Kidney capillary endothelial cell (primary cell): ENCODE measurements around the gene C1S.
"Not testable (repeated sequence)": the region's sequence is repeated elsewhere in the genome, so short reads cannot be mapped to it uniquely, and the experiment has no call there.

Experiments used
- DNase-seq: peaks from one replicate; pipeline ENCODE4 v3.0.0-alpha.2; 2018; ENCODE audit warnings: low spot score

Gene C1S

DNA sequence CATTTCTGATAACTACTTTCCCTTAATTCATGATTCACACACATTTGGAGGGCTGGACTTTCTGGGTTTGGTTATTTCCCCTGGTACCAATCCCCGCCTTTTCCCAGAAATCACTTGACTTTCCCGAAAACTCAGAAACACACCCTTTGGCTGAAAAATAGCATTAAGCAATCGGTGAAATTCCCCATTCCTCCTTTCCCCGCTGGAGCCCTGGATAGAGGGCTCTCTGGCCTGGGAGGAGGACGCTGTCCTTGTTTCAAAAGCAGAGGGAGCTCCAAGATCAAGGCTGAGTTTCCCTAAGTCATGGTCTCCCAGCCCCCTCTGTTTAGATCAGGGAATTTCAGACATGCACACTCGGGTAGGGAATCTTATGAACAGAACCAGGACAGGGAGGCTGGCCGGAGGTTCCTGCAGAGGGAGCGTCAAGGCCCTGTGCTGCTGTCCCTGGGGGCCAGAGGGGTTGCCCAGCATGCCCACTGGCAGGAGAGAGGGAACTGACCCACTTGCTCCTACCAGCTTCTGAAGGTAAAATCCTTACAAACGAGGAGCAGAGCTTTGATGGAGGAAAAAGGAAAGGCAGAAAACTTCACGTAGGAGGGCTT is at the start of gene C1S:
Gene C1S (plus strand): TSS at position 366 of the 602 bp plus-strand sequence. CDS start 1,195 bp downstream, outside the sequence.
- no peak for DNase-seq

DNA sequence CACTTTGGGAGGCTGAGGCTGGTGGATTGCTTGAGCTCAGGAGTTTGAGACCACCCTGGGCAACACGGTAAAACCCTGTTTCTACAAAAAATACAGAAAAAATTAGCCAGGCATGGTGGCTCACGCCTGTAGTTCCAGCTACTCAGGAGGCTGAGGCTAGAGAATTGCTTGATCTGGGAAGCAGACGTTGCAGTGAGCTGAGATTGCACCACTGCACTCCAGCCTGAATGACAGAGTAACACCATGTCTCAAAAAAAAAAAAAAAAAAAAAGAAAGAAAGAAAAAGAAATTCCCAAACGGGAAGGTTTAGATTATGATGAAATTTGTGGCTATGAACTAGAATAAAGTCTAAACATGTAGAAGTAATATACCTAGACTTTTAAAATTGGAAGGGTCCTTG is 49.1 kb upstream of the C1S start:
- not testable (repeated sequence) for DNase-seq

DNA sequence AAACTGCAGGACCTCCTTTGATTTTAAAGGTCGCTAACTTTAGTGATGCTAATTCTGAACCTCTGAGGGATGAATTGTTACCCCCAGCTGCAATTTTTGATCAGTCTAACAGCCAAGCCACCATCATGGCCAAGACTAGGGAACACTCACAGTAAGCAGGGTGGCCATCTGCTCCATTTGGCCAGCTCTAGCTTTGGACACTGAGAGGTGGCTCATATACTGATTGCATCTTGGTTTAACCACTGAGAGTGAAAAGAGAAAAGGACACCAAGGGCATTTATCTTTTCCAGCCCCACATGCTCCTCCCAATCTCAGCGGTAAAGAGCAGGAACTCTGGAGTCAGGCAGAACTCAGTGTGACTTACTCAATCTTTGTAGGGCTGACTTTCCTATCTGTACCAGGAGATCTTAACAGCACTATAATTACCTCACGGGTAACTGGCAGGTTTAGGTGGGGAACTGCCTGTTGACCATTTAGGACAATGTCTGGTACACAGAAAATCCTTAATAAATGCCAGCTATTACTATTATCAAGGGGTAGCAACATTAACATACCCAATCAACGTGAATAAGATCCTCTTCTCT is 48.4 kb upstream of the C1S start:
- DNase-seq = no peak

DNA sequence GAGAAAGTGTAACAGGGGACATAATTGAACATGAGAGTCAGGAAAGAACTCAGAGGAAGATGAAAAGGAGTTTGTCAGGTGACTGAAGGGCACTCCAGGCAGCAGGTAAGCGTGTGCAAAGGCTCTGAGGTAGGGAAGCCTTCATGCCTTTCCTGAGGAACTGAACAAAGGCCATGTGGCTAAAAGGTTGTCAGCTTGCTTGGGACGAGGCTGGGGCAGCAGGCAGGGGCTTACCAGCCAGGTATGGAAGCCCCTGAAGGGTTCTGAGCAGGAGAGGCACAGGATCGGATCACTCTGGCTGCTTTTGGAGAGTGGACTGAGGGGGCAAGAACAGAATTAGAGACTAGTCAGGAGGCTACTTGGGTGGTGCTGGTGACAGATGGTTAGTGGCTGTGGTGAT is 47.4 kb upstream of the C1S start:
- DNase-seq = no peak

DNA sequence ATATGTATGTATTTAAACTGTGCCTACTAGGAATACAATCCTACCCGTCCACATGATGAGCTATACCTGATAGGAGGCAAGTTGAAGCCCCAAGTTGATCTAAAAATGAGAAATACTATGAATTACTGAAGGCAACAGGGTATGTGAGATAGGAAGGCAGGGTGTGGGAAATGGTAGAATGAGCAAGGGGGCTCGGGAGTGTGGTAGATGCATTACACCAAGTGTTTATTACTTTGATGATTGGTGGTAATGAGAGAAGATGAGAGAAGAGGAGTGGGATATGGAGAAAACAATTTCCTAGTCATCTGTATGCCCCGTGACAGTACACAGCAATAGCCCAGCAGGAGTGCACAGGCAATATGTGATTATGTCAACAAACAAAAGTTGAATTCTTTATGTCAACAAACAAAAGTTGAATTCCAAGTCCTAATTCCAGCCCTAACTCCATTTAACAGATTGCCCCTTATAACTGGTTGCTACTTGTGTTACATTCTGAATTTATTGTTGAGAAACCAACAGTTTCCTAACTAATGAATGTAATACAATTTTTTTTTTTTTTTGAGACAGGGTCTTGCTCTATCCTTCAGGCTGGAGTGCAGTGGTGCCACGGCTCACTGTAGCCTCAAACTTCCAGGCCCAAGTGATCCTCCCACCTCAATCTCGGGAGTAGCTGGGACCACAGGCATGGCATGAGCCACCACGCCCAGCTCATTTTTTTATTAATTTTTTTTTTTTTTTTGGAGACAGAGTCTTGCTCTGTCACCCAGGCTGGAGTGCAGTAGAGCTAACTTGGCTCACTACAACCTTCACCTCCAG is 44.8 kb upstream of the C1S start:
- no peak for DNase-seq

DNA sequence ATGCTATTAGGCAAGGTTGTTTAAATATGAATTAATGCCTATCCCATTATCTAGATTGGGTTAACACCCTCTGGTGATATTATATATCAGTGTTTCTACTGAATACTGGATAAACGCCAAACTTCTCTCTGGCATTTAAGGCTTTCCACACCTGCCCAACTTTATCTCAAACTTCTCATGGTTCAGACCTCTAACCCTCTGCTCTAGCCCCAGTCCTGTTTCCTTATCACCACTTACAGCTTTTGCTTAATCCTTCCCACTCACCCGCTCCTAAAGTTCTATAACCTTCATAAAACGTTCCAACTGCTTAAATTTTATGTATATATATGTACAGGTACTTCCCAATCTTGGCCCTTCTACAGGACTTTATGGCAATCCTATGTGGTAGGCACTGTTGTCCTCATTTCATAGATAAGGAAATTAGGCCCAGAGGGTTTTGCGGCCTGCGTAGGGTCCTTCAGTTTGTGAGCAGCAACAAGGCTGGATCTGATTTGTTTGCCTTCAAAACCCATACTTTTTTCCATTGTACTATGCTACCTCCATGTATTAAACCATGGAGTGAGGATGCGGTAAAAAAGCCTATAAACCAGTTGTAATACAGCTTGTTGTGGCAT is 43.5 kb upstream of the C1S start:
- DNase-seq = no peak

DNA sequence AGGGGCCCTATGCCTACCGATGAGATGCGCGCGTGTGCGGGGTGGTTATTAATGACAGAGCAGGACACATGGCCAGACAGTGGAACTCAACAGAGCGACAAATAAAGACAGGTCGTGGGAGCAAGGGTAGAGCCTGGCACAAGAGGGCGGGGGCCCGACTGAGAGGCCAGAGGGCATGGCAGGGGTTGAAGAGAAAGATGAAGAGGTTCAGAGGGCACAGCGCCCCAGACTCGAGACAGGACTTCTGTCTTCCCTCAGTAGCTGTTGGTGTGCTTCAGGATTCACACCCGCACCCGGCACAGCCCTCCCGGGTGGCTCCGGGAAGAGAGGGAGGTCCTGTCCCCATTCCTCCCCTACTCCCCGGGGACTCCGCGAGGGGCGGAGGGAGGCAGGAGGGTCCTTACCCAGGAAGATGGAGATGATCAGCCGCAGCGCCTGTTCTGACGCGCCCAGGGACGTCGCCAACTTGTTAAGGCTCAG is 42.6 kb upstream of the C1S start:
- DNase-seq = peak; percentile 1

DNA sequence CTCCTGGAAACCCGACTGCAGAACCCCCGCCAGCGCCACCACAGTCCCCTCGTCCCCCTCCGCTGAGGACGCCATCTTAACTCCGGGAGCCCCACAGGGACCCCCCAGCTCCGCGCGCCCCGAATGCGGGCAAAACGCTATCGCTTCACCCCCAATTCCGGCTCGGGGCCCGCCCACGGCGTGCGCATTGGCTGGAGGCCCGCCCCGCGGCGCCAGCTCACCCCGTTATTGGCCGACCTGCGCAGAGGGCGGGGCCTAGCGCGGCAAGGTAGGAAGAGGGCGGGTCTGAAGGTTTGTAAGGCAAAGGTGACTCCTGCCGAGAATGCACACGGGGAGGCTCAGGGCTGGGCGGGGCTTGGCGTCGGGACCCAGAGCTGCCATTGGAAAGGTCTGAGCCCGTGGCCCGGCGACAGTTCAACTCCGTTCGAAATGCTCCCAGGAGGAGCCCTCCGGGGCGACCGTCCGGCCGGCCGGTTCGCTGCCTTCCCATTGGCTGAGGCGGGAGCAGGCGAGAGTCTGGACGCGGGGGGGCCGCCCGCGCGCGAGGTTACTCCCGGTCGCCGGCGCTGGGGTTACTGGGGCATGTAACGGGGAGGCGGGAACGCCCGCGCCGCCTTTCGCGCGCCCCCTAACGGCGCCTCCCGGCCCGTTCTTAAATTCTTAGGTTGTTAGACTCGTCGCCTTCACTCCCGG is 42.0 kb upstream of the C1S start, which contains the start of gene LPCAT3:
Gene LPCAT3 (minus strand): TSS at position 127 of the 693 bp plus-strand sequence. CDS start 52 bp downstream, at position 75.
- peak; percentile 87 for DNase-seq

DNA sequence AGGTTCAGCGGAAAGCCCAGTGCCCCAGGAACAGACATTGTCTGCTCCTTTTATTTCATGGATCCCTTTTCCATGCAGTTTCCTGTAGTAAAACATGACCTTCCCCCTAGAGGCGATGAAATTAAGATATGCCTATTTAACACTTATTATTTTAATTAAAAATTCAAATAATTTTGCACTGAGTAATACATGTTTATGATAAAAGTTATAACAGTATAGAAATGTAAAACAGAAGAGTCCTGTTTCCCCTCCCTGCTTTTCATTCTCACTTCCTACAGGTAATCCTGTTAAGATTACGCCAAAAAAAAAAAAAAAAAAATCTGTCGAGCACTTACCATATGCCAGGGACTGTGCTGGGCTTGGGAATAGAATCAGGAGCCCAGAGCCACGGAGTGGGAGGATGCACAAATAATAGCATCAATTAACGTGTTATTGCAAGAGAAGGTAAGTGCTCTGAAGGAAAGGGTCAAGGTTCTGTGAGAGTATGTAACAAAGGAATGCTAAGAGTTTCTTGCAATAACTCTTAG is 41.4 kb upstream of the C1S start:
- DNase-seq = no peak

DNA sequence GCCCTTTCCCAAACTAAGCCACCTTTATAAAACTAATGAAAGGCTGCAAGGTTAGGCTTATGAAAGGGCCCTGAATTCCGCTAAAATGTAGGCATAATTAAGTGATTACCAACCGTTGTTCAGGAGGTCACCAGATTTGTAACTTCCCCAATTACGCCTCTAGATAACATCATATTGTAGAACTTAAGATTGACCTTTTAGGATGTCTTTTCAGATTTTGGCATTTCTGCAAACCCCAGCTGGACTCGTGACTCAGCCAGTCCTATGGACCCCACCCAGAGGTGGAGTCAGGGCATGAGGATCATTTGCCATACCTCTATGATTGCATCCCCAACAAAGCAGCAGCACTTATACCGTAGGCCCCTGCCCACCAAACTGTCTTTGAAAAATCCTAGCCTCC is 38.6 kb upstream of the C1S start:
- DNase-seq = no peak

DNA sequence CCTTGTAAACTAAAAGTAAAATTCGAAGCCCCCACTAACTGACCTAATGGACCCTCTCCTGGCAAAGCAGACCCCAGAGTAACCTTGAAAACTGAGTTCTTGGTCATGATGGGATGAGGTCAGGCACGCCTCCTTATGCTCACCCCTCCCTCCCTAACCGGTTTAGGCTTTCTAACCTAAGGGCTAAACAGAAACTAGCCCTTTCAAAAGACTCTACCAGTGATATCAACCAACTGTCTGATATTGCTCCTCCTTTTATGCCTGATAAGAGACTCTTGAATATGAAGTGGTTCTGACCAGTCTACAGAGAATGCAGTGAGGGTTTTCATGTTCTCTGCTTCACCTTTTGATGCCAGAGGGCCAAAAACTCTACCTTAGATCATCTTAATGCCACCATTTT is 37.4 kb upstream of the C1S start:
- DNase-seq = no peak

DNA sequence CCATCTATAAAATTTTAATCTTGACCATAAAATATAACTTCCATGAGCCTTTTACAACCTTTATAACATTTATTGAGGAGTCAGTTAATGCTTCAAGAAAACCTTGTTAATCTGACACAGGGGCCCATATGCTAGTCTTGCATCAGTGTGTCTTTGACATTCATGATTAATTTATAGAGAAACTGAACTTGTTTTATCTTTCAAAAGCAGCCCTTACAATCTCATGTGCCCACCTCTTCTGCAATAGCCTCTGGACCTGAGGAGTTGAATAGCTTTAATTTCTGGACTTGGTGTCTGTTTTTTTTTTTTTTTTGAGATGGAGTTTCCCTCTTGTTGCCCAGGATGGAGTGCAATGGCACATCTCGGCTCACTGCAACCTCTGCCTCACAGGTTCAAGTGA is 33.7 kb upstream of the C1S start:
- DNase-seq = no peak

DNA sequence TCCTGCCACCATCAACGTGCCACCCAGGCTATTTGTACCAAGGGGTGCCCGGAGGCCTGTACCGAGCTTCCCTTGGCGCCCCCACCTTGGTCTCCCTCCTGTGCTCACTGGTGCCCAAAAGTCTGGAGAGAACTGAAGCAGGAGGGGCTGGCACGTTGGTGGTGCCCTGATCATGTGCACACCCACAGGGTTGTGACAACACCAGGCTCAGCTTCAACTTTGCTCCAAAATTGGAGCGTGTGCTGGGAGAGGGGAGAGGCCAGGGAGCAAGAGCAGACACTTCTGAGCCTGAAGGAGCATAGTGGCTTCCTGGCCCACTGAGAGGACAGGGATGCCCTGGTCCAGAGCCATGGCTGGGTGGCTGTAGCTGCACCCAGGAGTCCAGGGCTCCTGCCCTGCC is 29.2 kb upstream of the C1S start:
- no peak for DNase-seq

DNA sequence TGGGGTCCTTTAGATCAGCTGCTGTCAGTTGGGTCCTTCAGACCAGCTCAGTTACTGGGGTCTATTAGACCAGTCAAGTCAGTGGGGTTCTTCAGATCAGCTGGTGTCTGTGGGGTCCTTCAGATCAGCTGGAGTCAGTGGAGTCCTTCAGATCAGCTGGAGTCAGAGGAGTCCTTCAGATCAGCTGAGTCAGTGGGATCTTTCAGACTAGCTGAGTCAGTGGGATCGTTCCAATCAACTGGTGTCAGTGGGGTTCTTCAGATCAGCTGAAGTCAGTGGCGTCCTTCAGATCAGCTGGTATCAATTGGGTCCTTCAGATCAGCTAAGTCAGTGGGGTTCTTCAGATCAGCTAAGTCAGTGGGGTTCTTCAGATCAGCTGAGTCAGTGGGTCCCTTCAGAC is 27.5 kb upstream of the C1S start:
- no peak for DNase-seq

DNA sequence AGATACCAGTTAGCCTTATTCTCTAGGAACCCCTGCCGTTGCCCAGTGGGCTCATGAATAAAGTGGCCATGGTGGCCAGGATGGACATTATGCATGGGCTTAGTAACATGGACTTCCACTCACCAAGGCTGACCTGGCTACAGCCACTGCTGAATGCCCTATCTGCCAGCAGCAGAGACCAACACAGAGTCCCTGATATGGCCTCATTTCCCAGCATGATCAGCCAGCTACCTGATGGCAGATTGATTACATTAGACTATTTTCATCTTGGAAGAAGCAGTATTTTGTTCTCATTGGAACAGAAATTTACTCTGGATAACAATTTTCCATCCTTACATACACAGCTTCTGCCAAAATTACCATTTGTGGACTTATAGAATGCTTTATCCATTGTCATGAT is 26.1 kb upstream of the C1S start:
- no peak for DNase-seq

DNA sequence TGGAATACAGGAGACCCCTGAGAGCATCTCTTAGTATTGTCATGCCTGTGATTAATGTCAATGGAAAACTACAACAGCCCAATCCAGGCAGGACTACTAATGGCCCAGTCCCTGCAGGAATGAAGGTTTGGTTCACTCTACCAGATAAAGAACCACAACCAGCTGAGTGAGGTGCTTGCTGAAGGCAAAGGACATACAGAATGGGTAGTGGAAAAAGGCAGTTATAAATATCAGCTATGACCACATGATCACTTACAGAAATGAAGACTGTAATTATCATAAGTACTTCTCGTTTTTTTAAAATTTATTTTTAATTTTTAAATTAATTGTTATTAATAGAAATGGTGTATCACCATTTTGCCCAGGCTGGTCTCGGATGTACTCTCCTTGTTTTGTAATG is 25.1 kb upstream of the C1S start:
- no peak for DNase-seq

DNA sequence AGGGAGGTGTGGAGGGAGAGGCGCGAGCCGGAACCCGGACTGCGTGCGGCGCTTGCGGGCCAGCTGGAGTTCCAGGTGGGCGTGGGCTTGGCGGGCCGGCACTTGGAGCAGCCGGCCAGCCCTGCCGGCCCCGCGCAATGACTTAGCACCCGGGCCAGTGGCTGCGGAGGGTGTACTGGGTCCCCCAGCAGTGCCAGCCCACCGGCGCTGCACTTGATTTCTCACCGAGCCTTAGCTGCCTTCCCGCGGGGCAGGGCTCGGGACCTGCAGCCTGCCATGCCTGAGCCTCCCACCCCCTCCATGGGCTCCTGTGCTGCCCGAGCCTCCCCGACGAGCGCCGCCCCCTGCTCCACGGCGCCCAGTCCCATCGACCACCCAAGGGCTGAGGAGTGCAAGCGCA is 23.1 kb upstream of the C1S start:
- not testable (repeated sequence) for DNase-seq

DNA sequence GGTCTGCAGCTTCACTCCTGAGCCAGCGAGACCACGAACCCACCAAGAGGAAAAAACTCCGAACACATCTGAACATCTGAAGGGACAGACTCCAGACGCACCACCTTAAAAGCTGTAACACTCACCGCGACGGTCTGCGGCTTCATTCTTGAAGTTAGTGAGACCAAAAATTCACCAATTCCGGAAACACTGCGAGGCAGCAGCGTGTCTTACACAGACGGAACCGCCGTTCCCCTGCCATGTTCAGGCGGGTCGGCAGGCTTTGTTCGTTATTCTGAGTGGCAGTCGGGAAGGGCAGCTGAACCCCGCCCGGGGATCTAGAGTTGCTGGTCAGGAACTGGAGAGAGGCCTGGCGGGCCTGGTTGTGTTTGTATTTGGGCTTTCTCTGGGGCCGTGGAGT is 21.9 kb upstream of the C1S start:
- DNase-seq = no peak

DNA sequence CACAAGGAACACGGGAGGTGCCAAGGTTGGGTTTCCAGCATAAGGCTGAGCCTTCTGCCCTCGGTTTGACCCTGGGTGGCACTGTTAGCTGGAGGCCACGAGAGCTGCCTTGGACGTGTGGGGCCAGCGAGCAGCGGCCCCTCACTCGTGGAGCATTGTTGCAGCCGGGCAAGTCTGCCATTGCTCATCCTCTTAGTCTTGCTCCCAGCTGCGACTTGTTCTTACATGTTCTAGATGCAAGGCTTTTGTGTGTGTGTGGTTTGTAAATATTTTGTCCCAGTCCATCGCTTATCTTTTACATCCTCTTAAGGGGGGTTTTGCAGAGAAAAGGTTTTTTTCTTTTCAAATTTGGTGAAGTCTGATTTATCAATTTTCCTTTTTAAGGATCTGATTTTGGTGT is 21.1 kb upstream of the C1S start:
- no peak for DNase-seq

DNA sequence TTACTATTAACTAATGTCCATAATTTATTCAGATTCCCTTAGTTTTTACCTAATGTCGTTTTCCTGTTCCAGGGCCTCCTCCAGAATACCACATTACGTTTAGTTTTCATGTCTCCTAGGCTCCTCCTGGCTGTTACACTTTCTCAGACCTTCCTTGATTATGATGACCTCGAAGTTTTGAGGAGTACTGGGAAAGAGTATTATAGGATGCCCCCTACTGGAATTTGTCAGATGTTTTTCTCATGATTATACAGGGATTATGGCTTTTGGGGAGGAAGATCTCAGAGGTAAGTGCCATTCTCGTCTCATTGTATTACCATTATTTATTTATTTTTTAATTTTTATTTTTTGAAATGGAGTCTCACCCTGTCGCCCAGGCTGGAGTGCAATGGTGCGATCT is 17.7 kb upstream of the C1S start:
- DNase-seq = peak; percentile 7

DNA sequence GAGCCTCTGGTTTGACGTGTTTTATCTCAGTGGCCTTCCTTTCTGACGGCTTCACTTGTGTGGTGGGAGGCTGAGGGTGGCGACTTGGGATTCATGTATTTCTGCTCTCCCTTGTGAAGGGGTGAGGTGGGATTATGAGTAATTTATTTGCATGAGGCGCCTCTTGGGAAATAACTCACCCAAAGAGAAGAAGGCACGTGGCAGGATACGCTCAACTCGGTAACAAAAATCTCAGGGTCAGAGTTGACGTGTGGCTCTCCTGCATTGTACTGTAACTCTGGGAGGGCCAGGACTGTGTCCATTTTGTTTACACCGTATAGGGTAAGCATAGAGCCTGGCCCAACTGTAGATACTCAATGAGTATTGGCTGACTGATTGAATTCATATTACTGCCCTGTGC is 14.6 kb upstream of the C1S start:
- no peak for DNase-seq
